Type B pancreatic cell (in vitro differentiated cells): ENCODE data around the gene MTHFR. TPM values are rescaled to one million over a fixed set of nuclear protein-coding genes. Genes with fewer than 3 reads are reported as not detected.

ENCODE experiments used
- DNase-seq: peaks from one replicate; pipeline ENCODE4 v3.0.0; 2021; ENCODE audit warnings: mixed read lengths; ENCODE audit not compliant: unreplicated experiment; ENCODE audit errors: extremely low spot score
- H3K27ac Mint-ChIP-seq: 2 replicates; pipeline ENCODE4 v1.8.0; 2021; ENCODE audit warnings: mild to moderate bottlenecking, mixed read lengths
- H3K27me3 Mint-ChIP-seq: 2 replicates; pipeline ENCODE4 v1.8.0; 2021; ENCODE audit warnings: mixed read lengths
- H3K36me3 Mint-ChIP-seq: 2 replicates; pipeline ENCODE4 v1.8.0; 2021; ENCODE audit warnings: mixed read lengths
- H3K4me1 Mint-ChIP-seq: one replicate; pipeline ENCODE4 v1.8.0; 2021; ENCODE audit warnings: mixed read lengths; ENCODE audit not compliant: unreplicated experiment
- H3K4me3 Mint-ChIP-seq: 2 replicates; pipeline ENCODE4 v1.8.0; 2021; ENCODE audit warnings: mild to moderate bottlenecking, mixed read lengths
- H3K9me3 Mint-ChIP-seq: 2 replicates; pipeline ENCODE4 v1.8.0; 2021; ENCODE audit warnings: mixed read lengths
- total RNA-seq: library from RNA; stranded (reverse); gene quantifications from 2 replicates; pipeline ENCODE4 v1.2.1, GENCODE V29; 2021; ENCODE audit warnings: low replicate concordance
- TF ChIP-seq, protein P1 (sequence below): fragments of 200-600 bp; sonication (generic); conservative IDR thresholded peaks from 2 replicates; pipeline ENCODE4 v1.5.0; 2021; ENCODE audit warnings: antibody characterized with exemption, mild to moderate bottlenecking

MTHFR gene
- total RNA-seq, 1 donor from 2014 or later = 30.1 TPM

DNA sequence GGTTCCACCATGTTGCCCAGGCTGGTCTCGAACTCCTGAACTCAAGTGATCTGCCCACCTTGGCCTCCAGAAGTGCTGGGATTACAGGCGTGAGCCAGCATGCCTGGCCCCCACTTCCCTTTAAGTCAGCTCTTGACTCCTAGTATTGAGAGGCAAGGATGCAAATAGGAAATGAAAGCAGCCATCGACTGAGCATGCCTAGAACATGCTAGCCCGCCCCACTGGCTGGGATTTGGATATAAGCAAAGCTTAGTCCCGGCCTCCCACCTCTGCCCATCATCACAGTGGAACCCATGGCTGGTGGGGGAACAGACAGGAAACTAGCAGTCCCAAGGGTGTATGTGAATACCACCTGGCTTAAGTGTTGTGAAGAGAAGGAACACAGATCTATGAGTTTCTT, 33.3 kb downstream of the MTHFR start:
- TF ChIP-seq, protein P1, sequence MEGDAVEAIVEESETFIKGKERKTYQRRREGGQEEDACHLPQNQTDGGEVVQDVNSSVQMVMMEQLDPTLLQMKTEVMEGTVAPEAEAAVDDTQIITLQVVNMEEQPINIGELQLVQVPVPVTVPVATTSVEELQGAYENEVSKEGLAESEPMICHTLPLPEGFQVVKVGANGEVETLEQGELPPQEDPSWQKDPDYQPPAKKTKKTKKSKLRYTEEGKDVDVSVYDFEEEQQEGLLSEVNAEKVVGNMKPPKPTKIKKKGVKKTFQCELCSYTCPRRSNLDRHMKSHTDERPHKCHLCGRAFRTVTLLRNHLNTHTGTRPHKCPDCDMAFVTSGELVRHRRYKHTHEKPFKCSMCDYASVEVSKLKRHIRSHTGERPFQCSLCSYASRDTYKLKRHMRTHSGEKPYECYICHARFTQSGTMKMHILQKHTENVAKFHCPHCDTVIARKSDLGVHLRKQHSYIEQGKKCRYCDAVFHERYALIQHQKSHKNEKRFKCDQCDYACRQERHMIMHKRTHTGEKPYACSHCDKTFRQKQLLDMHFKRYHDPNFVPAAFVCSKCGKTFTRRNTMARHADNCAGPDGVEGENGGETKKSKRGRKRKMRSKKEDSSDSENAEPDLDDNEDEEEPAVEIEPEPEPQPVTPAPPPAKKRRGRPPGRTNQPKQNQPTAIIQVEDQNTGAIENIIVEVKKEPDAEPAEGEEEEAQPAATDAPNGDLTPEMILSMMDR = no peak
- no peak for DNase-seq
- H3K27me3 Mint-ChIP-seq = no peaks in the 10 kb centered on the region
- H3K4me3 Mint-ChIP-seq = no peak overlapping the region
- H3K4me1 Mint-ChIP-seq = no peaks in the 10 kb centered on the region
- no peaks in the 10 kb centered on the region for H3K36me3 Mint-ChIP-seq
- H3K9me3 Mint-ChIP-seq = no peaks in the 10 kb centered on the region
- H3K27ac Mint-ChIP-seq = no peak overlapping the region

DNA sequence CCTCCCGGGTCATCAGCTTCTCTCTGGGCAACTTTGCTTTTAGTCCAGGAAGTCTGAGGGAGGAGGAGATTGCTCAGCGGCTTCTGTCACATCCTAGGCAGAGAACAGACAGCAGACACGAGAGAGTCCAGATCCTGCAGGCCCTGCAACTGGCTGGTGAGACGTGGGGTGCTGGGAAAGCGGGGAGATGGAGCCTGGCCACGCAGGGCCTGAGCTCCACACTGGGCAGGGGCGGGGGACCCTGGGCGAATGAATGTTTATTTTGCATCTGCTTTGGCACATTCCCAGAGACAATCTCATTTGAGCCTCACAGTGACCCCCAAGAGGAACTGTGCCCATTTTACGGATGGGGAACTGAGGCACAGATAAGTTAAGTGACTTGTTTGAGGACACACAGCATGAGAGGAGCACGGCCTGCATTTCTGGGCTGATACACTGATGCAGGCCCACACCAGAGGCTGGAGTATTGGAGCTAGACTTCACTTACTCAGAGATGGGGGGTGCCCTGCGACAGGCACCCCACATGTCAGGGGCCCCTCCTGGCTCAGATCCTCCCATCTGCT, 34.2 kb downstream of the MTHFR start:
- TF ChIP-seq, protein P1 = no peak
- Mint-ChIP-seq H3K36me3 (no peaks in the 10 kb centered on the region), H3K9me3 (no peaks in the 10 kb centered on the region), H3K4me3 (no peak overlapping the region), H3K4me1 (no peaks in the 10 kb centered on the region), H3K27ac (no peak overlapping the region), H3K27me3 (no peaks in the 10 kb centered on the region)
- DNase-seq = no peak

DNA sequence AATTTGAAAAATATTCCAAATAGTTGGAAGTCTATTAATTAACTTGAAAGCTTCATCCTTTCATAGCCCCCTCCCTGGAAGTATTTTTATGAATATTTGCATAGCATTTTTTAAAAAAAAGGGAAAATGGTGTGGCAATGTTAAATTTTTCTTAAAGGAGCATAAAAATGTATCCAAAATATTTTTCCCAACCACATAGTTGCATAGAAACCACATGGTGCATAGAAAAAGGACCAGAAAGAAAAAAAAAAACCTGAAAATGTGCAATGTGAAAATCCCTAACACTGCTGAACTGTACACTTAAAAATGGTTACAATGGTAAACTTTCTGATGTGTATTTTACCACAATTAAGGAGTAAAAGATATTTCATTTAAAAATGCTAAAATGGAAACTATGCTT, 35.8 kb downstream of the MTHFR start:
- no peak for DNase-seq
- no peaks in the 10 kb centered on the region for H3K9me3 Mint-ChIP-seq
- no peak overlapping the region for H3K4me3 Mint-ChIP-seq
- TF ChIP-seq, protein P1 = no peak
- no peaks in the 10 kb centered on the region for H3K36me3 Mint-ChIP-seq
- H3K4me1 Mint-ChIP-seq = no peaks in the 10 kb centered on the region
- no peaks in the 10 kb centered on the region for H3K27me3 Mint-ChIP-seq
- H3K27ac Mint-ChIP-seq = no peak overlapping the region

DNA sequence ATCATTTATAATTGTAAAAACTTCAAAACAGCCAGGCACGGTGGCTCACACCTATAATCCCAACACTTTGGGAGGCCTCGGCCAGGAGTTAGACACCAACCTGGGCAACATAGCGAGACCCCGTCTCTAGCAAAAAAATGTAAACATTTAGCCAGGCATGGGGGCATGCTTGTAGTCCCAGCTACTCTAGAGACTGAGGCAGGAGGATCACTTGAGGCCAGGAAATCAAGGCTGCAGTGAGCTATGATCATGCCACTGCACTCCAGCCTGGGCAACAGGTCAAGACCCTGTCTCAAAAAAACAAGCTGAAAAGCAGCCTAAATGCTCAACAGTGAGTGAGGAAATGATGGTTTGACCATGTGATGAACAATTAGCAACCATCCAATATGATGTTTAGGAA, 36.5 kb downstream of the MTHFR start:
- TF ChIP-seq, protein P1 = no peak
- no peak for DNase-seq
- no peaks in the 10 kb centered on the region for H3K36me3 Mint-ChIP-seq
- no peaks in the 10 kb centered on the region for H3K4me1 Mint-ChIP-seq
- H3K27me3 Mint-ChIP-seq = no peaks in the 10 kb centered on the region
- H3K27ac Mint-ChIP-seq = no peak overlapping the region
- no peak overlapping the region for H3K4me3 Mint-ChIP-seq
- H3K9me3 Mint-ChIP-seq = no peaks in the 10 kb centered on the region

DNA sequence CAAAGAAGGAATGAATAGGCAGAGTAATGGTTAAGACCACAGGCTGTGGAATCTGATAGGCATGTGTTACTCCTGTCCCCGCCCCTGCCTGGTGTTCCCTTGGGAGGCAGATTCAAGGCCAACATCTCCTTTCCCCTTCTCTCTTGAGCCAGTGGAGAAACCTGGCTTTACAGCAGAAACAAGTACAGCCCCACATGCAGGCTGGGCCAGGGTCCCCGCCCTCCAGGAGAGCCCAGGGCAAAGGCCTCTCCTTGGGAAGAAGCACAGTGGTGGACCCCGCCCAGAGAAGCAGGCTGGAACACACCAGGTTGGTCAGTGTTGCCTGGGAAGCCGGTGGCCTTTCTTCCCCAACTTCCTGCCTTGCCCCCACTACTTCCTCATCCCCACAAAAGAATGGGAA, 36.9 kb downstream of the MTHFR start:
- H3K4me3 Mint-ChIP-seq = no peak overlapping the region
- no peaks in the 10 kb centered on the region for H3K27me3 Mint-ChIP-seq
- no peak overlapping the region for H3K27ac Mint-ChIP-seq
- no peak for DNase-seq
- TF ChIP-seq, protein P1 = no peak
- no peaks in the 10 kb centered on the region for H3K9me3 Mint-ChIP-seq
- H3K36me3 Mint-ChIP-seq = no peaks in the 10 kb centered on the region
- peaks cover 3% of the 10 kb centered on the region for H3K4me1 Mint-ChIP-seq
